GM06990 (cell line): Measurements from ENCODE around the gene MTA2.

Experiments used
- DNase-seq: peaks from one replicate; pipeline ENCODE4 v3.0.0-alpha.2; 2011; ENCODE audit not compliant: insufficient read length; ENCODE audit errors: extremely low read depth
- H3K27me3 ChIP-seq: replicated peaks from 2 replicates; pipeline ENCODE4 v1.6.0; 2011; ENCODE audit warnings: low read length; ENCODE audit not compliant: control insufficient read depth, insufficient read depth
- H3K36me3 ChIP-seq: 2 replicates; pipeline ENCODE4 v1.5.1; 2011; ENCODE audit warnings: low read length; ENCODE audit not compliant: control insufficient read depth, insufficient read depth
- H3K4me3 ChIP-seq: replicated peaks from 2 replicates; pipeline ENCODE4 v1.5.1; 2011; ENCODE audit warnings: low read depth, mild to moderate bottlenecking, control low read depth, low read length
- CTCF ChIP-seq: IDR thresholded peaks from 2 replicates; pipeline ENCODE4 v1.5.1; 2011; ENCODE audit warnings: low read length, control low read depth, mild to moderate bottlenecking, inconsistent platforms; ENCODE audit not compliant: insufficient read depth, poor library complexity, severe bottlenecking

Gene MTA2

GRCh38 chr11:62610403-62610802, 8.7 kb upstream of the MTA2 start:
- DNase-seq, result no peak
- no peak overlapping the region for H3K4me3 ChIP-seq
- no peaks in the 10 kb centered on the region for H3K27me3 ChIP-seq
- peaks cover 5% of the 10 kb centered on the region for H3K36me3 ChIP-seq
- TF ChIP-seq CTCF, result no peak

- TF ChIP-seq CTCF, result no peak
- DNase-seq, result no peak
- Histone ChIP-seq H3K27me3 (no peaks in the 10 kb centered on the region), H3K36me3 (peaks cover 4% of the 10 kb centered on the region), H3K4me3 (no peak overlapping the region)
Observed at GRCh38 chr11:62608776-62609175, 7.1 kb upstream of the MTA2 start.

- no peak for DNase-seq
- TF ChIP-seq CTCF, result no peak
- no peaks in the 10 kb centered on the region for H3K27me3 ChIP-seq
- H3K36me3 ChIP-seq, result peaks cover 10% of the 10 kb centered on the region
- no peak overlapping the region for H3K4me3 ChIP-seq
Observed at GRCh38 chr11:62607714-62608113, 6.0 kb upstream of the MTA2 start.

- no peak for TF ChIP-seq CTCF
- Histone ChIP-seq H3K27me3 (no peaks in the 10 kb centered on the region), H3K36me3 (peaks cover 10% of the 10 kb centered on the region), H3K4me3 (no peak overlapping the region)
- DNase-seq, result no peak
Observed at GRCh38 chr11:62605902-62606301, 4.2 kb upstream of the MTA2 start.

GRCh38 chr11:62605467-62605866, 3.8 kb upstream of the MTA2 start:
- no peak for DNase-seq
- Histone ChIP-seq H3K36me3 (peaks cover 10% of the 10 kb centered on the region), H3K4me3 (no peak overlapping the region), H3K27me3 (no peaks in the 10 kb centered on the region)
- TF ChIP-seq CTCF, result no peak

GRCh38 chr11:62604460-62605120, 2.9 kb upstream of the MTA2 start:
- TF ChIP-seq CTCF, result no peak
- DNase-seq, result no peak
- H3K4me3 ChIP-seq, result no peak overlapping the region
- H3K27me3 ChIP-seq, result no peaks in the 10 kb centered on the region
- peaks cover 12% of the 10 kb centered on the region for H3K36me3 ChIP-seq
